Gastrocnemius medialis (tissue), 4 donors: ENCODE measurements around the gene DAB2IP.

ENCODE experiments used
- CTCF ChIP-seq, 5 experiments: fragments of 450-650 bp in 3 of 5; fragments of 200-600 bp in 2 of 5; sonication (generic) in 2 of 5; IDR thresholded peaks in 4 of 5; conservative IDR thresholded peaks in 1 of 5; 1 replicate in 4 of 5; 2 replicates in 1 of 5; pipeline ENCODE4 v1.5.1; 2016 to 2019; ENCODE audit warnings: antibody characterized with exemption in 5 of 5, mild to moderate bottlenecking in 3 of 5, moderate library complexity in 3 of 5
- POLR2A ChIP-seq, 2 donors: fragments of 450-650 bp; IDR thresholded peaks; one replicate each; pipeline ENCODE4 v1.6.1; 2017; ENCODE audit warnings: antibody characterized with exemption in 2 of 2, mild to moderate bottlenecking in 2 of 2, moderate library complexity in 2 of 2

- TF ChIP-seq CTCF (IDR thresholded peaks at IDR 0.05 in 4 of 5, conservative IDR thresholded peaks at IDR 0.05 in 1 of 5), result no peak
- TF ChIP-seq POLR2A (IDR thresholded peaks at IDR 0.05), result no peak
These were observed 99.5 kb downstream of the DAB2IP start for GRCh38 chr9:121750715-121751623.
